Brain microvascular endothelial cell (primary cell): ENCODE data around the gene TAF15.
A peak's percentile ranks its signal among the peaks of the same experiment; 100 is the strongest.

Experiments used
- DNase-seq: peaks from one replicate; pipeline ENCODE4 v3.0.0-alpha.2; 2020
- H3K27ac ChIP-seq: fragments of 250-450 bp; sonication (Bioruptor Pico); 2 replicates; pipeline ENCODE4 v1.5.1; 2020; ENCODE audit warnings: mild to moderate bottlenecking, moderate library complexity
- H3K27me3 ChIP-seq: fragments of 250-450 bp; sonication (Bioruptor Pico); replicated peaks from 2 replicates; pipeline ENCODE4 v1.5.1; 2020; ENCODE audit warnings: mild to moderate bottlenecking
- H3K36me3 ChIP-seq: fragments of 250-450 bp; sonication (Bioruptor Pico); replicated peaks from 2 replicates; pipeline ENCODE4 v1.5.1; 2020; ENCODE audit warnings: mild to moderate bottlenecking
- H3K4me3 ChIP-seq: 2 replicates; pipeline ENCODE4 v1.5.1; 2011; ENCODE audit warnings: low read depth, mild to moderate bottlenecking, control low read depth, low read length, moderate library complexity
- in situ Hi-C: cut with HindIII; loops from 2 replicates; pipeline ENCODE4 v1.10.0; 2017; ENCODE audit warnings: low sequenced_read_pairs, low pct_ligation_motif_present
- TF ChIP-seq, protein P1 (sequence below): IDR thresholded peaks from 2 replicates; pipeline ENCODE4 v1.5.1; 2011; ENCODE audit warnings: low read depth, mild to moderate bottlenecking, moderate library complexity, low read length, control low read depth, inconsistent platforms; ENCODE audit errors: missing control alignments

The TAF15 gene

DNA sequence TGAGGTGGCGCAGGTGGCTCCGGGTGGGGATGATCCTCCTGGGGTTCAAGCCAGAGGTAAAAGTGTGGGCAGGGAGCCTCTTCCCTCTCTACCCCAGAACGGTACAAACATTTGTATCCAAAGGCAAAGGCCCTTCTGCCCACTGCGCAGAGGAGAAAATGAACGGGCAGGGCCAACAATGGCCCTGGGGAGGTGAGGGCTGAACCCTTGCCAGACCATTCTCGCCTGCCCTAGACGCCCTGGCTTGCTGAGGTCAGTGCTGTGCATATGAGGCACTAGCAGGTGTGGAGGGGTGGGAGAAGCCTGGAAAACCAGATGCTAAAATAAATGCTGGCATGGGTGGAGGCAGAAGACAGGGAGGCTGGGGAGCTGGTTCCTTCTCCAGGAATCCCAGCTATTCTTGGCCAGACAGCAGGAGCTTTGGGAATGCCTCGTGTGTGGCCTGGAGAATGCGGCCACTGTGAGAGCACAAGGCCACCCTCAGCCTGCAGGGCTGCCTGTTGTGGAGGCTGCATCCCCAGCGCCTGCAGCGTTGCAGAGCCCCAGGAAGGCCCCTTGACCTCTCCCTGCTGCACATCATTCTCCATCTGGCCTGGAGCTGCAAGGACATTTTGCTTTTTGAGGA lies 44.1 kb upstream of the TAF15 start:
- H3K36me3 ChIP-seq: no peaks in the 10 kb centered on the region
- in situ Hi-C loops: no loop called here
- DNase-seq: no peak
- no peaks in the 10 kb centered on the region for H3K27me3 ChIP-seq
- H3K27ac ChIP-seq: no peak overlapping the region
- TF ChIP-seq, protein P1, sequence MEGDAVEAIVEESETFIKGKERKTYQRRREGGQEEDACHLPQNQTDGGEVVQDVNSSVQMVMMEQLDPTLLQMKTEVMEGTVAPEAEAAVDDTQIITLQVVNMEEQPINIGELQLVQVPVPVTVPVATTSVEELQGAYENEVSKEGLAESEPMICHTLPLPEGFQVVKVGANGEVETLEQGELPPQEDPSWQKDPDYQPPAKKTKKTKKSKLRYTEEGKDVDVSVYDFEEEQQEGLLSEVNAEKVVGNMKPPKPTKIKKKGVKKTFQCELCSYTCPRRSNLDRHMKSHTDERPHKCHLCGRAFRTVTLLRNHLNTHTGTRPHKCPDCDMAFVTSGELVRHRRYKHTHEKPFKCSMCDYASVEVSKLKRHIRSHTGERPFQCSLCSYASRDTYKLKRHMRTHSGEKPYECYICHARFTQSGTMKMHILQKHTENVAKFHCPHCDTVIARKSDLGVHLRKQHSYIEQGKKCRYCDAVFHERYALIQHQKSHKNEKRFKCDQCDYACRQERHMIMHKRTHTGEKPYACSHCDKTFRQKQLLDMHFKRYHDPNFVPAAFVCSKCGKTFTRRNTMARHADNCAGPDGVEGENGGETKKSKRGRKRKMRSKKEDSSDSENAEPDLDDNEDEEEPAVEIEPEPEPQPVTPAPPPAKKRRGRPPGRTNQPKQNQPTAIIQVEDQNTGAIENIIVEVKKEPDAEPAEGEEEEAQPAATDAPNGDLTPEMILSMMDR: no peak
- no peak overlapping the region for H3K4me3 ChIP-seq

DNA sequence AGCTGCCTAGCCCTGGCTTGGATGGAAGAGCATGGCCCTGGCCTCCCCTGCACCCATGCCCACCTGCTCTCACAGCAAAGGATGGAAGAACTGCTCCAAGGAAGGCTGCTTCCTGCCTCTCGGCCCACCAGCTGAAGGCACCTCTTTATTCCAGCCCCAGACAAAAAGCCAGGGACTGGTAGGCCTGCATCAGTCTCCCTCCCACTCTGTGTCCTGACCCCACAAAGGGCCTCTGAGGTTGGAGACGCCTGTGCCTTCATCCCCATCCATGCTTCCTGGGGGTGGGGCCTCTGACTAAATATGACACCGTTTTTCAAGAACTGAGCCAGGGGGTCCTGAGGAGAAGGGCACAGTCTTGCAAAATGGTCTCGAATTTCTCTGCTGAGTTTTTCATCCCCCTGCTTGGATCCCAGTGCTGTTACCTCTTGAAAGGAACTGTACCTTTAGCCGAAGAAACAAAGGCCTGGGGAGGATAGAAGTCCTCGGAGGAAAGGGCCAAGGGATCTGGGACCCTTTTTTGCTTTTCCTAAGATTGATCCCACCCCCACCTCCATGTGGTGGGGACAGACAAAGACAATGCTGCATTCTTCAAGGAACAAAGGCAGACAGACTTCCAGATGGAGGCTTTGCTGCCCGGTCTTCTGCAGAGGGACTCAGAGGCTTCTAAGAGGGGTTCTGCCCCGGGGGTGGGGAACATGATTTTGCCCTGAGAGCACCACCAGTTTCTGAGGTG lies 43.4 kb upstream of the TAF15 start:
- DNase-seq: no peak
- Histone ChIP-seq H3K36me3 (no peaks in the 10 kb centered on the region), H3K4me3 (no peak overlapping the region), H3K27me3 (no peaks in the 10 kb centered on the region), H3K27ac (no peak overlapping the region)
- in situ Hi-C loops: no loop called here
- TF ChIP-seq, protein P1: no peak

DNA sequence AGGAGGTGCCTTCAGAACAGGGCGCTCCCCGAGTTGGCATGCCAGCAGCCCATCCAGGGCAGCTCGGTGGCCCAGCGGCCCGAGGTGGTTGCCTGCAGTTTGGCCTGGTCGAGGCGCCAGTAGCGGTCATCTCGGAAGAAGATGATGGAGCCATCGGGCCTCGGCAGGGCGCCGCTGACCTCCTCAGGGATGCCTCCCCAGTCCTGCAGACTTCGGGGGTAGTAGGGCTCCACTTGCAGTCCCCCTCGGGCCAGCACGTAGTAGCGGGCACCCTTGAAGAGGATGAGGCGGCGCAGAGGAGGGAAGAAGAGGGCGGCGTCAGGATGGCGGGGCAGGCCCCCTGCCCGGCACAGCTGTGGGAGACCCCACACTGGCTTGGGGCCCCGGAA lies 42.8 kb upstream of the TAF15 start:
- Histone ChIP-seq H3K27ac (no peak overlapping the region), H3K36me3 (no peaks in the 10 kb centered on the region), H3K4me3 (no peak overlapping the region), H3K27me3 (no peaks in the 10 kb centered on the region)
- in situ Hi-C loops: no loop called here
- DNase-seq: no peak
- TF ChIP-seq, protein P1: no peak

DNA sequence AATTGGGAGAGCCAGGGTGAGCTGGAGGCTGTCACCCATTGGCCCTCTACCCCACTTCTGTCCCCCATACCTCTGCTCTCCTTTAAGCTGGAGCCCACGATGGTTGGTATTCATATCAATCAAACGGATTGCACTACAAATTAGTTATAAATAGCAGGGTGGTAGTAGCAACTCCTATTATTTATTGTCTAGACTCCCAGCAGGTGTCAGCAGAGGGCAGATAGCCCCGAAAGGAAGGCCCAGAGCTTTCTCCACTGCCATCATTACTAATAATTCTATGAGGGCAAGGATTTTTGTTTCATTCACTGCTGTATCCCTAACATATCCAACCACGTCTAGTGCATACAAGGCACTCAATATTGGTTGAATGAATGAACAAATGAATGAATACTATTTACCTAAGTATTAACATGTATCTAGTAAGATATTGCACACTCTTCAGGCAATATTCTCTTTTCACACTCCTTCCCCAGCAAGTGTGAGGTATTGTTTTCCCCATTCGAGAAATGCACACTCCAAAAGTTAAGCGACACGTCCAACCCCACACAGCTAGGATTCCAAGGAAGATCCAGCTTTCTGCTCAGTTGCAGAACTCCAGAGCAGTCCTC lies 42.3 kb upstream of the TAF15 start:
- no peak overlapping the region for H3K4me3 ChIP-seq
- H3K36me3 ChIP-seq: no peaks in the 10 kb centered on the region
- in situ Hi-C loops: no loop called here
- TF ChIP-seq, protein P1: peak; percentile 74
- H3K27ac ChIP-seq: no peak overlapping the region
- DNase-seq: no peak
- no peaks in the 10 kb centered on the region for H3K27me3 ChIP-seq

DNA sequence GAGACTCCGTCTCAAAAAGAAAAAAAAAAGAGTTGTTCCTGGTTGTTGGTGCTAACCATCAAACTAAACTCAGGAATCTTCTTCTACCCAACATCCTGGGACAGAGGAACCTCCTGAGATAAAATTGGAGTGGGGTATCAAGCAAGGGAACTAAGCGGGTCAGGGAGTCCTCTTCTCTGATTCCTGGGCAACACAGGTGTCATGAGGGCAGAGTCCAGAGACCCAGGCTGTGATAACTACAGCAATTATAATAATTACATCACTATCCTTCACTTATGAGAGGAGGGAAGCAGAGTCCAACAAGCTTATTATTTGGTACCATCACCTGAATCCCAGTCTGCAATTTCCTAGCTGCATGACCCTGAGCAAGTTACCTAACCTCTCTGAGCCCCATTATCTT lies 40.5 kb upstream of the TAF15 start:
- no peaks in the 10 kb centered on the region for H3K27me3 ChIP-seq
- no peaks in the 10 kb centered on the region for H3K36me3 ChIP-seq
- in situ Hi-C loops: no loop called here
- TF ChIP-seq, protein P1: no peak
- H3K27ac ChIP-seq: no peak overlapping the region
- no peak for DNase-seq
- H3K4me3 ChIP-seq: no peak overlapping the region
